ENCODE data around the gene MIGA2. TPM values are rescaled to one million over a fixed set of nuclear protein-coding genes. Genes with fewer than 3 reads are reported as not detected.

The MIGA2 gene
- total and polyA plus RNA-seq, 2 of the 8 experiments (the other 6 are each of a cell fraction or from before 2014, with no cell fraction given): 24.6 to 39.0 TPM

DNA sequence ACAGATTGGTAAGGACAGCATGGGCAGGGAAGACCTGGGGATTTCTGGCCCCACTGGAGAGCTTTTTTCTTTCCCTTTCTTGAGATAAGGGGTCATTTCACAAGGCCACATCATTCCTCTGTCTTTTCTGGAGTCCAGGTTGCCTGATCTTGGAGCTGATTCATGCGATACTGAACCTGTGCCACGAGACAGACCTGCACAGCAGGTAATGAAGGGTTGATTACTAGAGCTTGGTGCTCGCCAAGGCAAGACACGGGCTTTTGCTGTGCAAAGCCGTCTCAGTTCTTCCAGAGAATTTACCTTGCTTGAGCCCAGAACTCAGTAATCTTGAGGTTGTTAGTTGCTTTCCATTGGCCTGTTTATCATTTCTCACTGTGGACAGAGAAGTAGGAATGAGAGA lies 49.8 kb upstream of the MIGA2 start:
- no peaks in the 10 kb centered on the region for H3K4me1 ChIP-seq (replicated peaks in 1 of 4; ENCODE audit: control insufficient read depth in 3 of 4, insufficient read depth in 4 of 4, low read length in 3 of 4)
- H3K9me3 ChIP-seq (ENCODE audit: insufficient read depth in 2 of 2, low read depth in 1 of 2, low read length in 1 of 2): no peaks in the 10 kb centered on the region
- H2BK12ac ChIP-seq (ENCODE audit: low read depth, low read length): no peak overlapping the region
- no peak overlapping the region for H4K5ac ChIP-seq (ENCODE audit: insufficient read length, low read depth, low read length)
- H2AK5ac ChIP-seq (ENCODE audit: low read depth, low read length): no peak overlapping the region
- H4K8ac ChIP-seq (ENCODE audit: extremely low read depth, insufficient read depth, low read length): no peak overlapping the region
- no peak overlapping the region for H3K4me2 ChIP-seq (ENCODE audit: insufficient read depth in 1 of 2, low read depth in 2 of 2, low read length in 2 of 2)
- H3K23ac ChIP-seq (ENCODE audit: insufficient read length): no peak overlapping the region
- H4K20me1 ChIP-seq (replicated peaks in 1 of 2; ENCODE audit: control insufficient read depth in 1 of 2, insufficient read depth in 2 of 2, low read length in 2 of 2): peaks cover 0 to 1% of the 10 kb centered on the region in 2 experiments
- no peaks in the 10 kb centered on the region for H3K23me2 ChIP-seq (ENCODE audit: low read depth, low read length)
- no peaks in the 10 kb centered on the region for H3K27me3 ChIP-seq (replicated peaks in 1 of 4; ENCODE audit: control insufficient read depth in 3 of 4, extremely low read depth in 1 of 4, insufficient read depth in 3 of 4, low read length in 3 of 4)
- DNase-seq (ENCODE audit: low read depth in 1 of 2, low spot score in 2 of 2) (no peak), FAIRE-seq (no peak)
- H3K9ac ChIP-seq (replicated peaks in 1 of 4; ENCODE audit: extremely low read depth in 1 of 4, low read depth in 3 of 4, low read length in 3 of 4): no peak overlapping the region
- H3K4ac ChIP-seq (replicated peaks; ENCODE audit: insufficient read length, low read depth, low read length): no peak overlapping the region
- H2BK20ac ChIP-seq (ENCODE audit: low read length): no peak overlapping the region
- no peak overlapping the region for H4K91ac ChIP-seq (replicated peaks; ENCODE audit: insufficient read length, low read length)
- POLR2A ChIA-PET (ENCODE audit: partially characterized antibody): interaction anchor here (1.0 kb wide), 1 partner anchor 22 kb away, joined by 3 read pairs; no protein-coding TSS in a partner anchor
- no peak overlapping the region for H2BK15ac ChIP-seq (ENCODE audit: low read length)
- no peak overlapping the region for H3K27ac ChIP-seq (ENCODE audit: low read depth, low read length)
- peaks cover 22 to 77% (median 68%) of the 10 kb centered on the region in 4 experiments for H3K36me3 ChIP-seq (ENCODE audit: control insufficient read depth in 2 of 4, insufficient read depth in 4 of 4, low read length in 3 of 4)
- TF ChIP-seq ASH2L (IDR thresholded peaks at IDR 0.05; ENCODE audit: low read length) (no peak), POLR2A (IDR thresholded peaks at IDR 0.05; ENCODE audit: control extremely low read depth in 1 of 2, low read depth in 2 of 2, low read length in 2 of 2) (no peak)
- no peak overlapping the region for H2AFZ ChIP-seq (ENCODE audit: low read length)
- no peak overlapping the region for H3K4me3 ChIP-seq (ENCODE audit: extremely low read depth in 1 of 4, insufficient read depth in 2 of 4, low read depth in 3 of 4, low read length in 4 of 4)
- H3K56ac ChIP-seq (replicated peaks; ENCODE audit: insufficient read length, low read depth, low read length): no peak overlapping the region
- H3K79me1 ChIP-seq (ENCODE audit: low read depth, low read length): no peaks in the 10 kb centered on the region
- H2BK5ac ChIP-seq (ENCODE audit: low read depth, low read length): no peak overlapping the region
- 92% methylated on average over 5 of the region's 5 CpGs; no CpG with 5 or more reads in 1 of the 2 experiments for WGBS, 2 experiments (ENCODE audit: extremely low coverage in 1 of 2, insufficient coverage in 1 of 2, insufficient read length in 1 of 2, insufficient replicate concordance in 2 of 2, low coverage in 1 of 2, low lambda C conversion rate in 2 of 2, missing lambda C conversion rate in 1 of 2)
- H3K14ac ChIP-seq (ENCODE audit: insufficient read length): no peak overlapping the region
- no peak overlapping the region for H3K18ac ChIP-seq (ENCODE audit: extremely low read depth, low read length)
- CTCF ChIA-PET (ENCODE audit: partially characterized antibody): interaction anchor here (0.9 to 3.0 kb wide), 3 partner anchors 16 to 27 kb away, joined by 3 to 9 read pairs (median 5); no protein-coding TSS in a partner anchor
- no peak overlapping the region for H2BK120ac ChIP-seq (replicated peaks; ENCODE audit: low read depth, low read length)
- H3K79me2 ChIP-seq (ENCODE audit: control insufficient read depth in 1 of 2, insufficient read depth in 2 of 2, low read length in 2 of 2): no peaks in the 10 kb centered on the region

Data from H1 (cell line).